RPMI7951 (cell line): Measurements from ENCODE around the gene BABAM2. TPM values are rescaled to one million over a fixed set of nuclear protein-coding genes. Genes with fewer than 3 reads are reported as not detected.
A peak's percentile ranks its signal among the peaks of the same experiment; 100 is the strongest.

Source experiments
- DNase-seq: peaks from one replicate; pipeline ENCODE4 v3.0.0-alpha.2; 2012; ENCODE audit warnings: low read depth
- total RNA-seq: library from RNA; depleted of rRNA; stranded (reverse); fragments of >200 nt; shearing (Covaris generic); gene quantifications from 2 replicates; pipeline ENCODE4 v1.2.3, GENCODE V29; 2014

The BABAM2 gene
- total RNA-seq, 1 experiment from 2014 or later: 54.7 TPM

- no peak for DNase-seq
Observed at GRCh38 chr2:28313220-28313784, 422.8 kb downstream of the BABAM2 start.

- no peak for DNase-seq
Observed at GRCh38 chr2:28314968-28315367, 424.4 kb downstream of the BABAM2 start.

- no peak for DNase-seq
Observed at GRCh38 chr2:28316546-28317335, 426.2 kb downstream of the BABAM2 start.

GRCh38 chr2:28317390-28317789, 426.9 kb downstream of the BABAM2 start:
- DNase-seq: no peak

- peak; percentile 17 for DNase-seq
Observed at GRCh38 chr2:28318023-28318422, 427.5 kb downstream of the BABAM2 start.

- DNase-seq: no peak
Observed at GRCh38 chr2:28318462-28319117, 428.1 kb downstream of the BABAM2 start.

GRCh38 chr2:28319118-28320008, 428.8 kb downstream of the BABAM2 start:
- no peak for DNase-seq

GRCh38 chr2:28320009-28320365, 429.5 kb downstream of the BABAM2 start:
- DNase-seq: no peak

- DNase-seq: no peak
Observed at GRCh38 chr2:28320371-28320770, 429.8 kb downstream of the BABAM2 start.

GRCh38 chr2:28321426-28321825, 430.9 kb downstream of the BABAM2 start:
- DNase-seq: no peak

GRCh38 chr2:28322051-28322450, 431.5 kb downstream of the BABAM2 start:
- no peak for DNase-seq

- no peak for DNase-seq
Observed at GRCh38 chr2:28322456-28322855, 431.9 kb downstream of the BABAM2 start.

GRCh38 chr2:28322981-28323396, 432.5 kb downstream of the BABAM2 start:
- DNase-seq: no peak

- DNase-seq: no peak
Observed at GRCh38 chr2:28325173-28325566, 434.6 kb downstream of the BABAM2 start.

GRCh38 chr2:28325567-28326468, 435.3 kb downstream of the BABAM2 start:
- DNase-seq: peak; percentile 54

GRCh38 chr2:28326469-28326805, 435.9 kb downstream of the BABAM2 start:
- DNase-seq: no peak

- DNase-seq: peak; percentile 64
Observed at GRCh38 chr2:28326881-28327505, 436.5 kb downstream of the BABAM2 start.

GRCh38 chr2:28327581-28327955, 437.0 kb downstream of the BABAM2 start:
- DNase-seq: no peak

- peak; percentile 91 for DNase-seq
Observed at GRCh38 chr2:28327956-28328922, 437.7 kb downstream of the BABAM2 start.
